Inflammatory macrophage treated with lipopolysaccharide for 1 hour (primary cell): ENCODE measurements around the gene GTF2I.
"Not testable (repeated sequence)": the region's sequence is repeated elsewhere in the genome, so short reads cannot be mapped to it uniquely, and the experiment has no call there.

ENCODE experiments used
- DNase-seq, 2 donors: peaks; one replicate each; pipeline ENCODE4 v3.0.0-alpha.2; 2020 to 2022

The GTF2I gene

GRCh38 chr7:74657692-74658177 lies at the start of gene GTF2I:
Gene GTF2I (plus strand): TSS chr7:74657718. CDS start chr7:74689129, 31,411 bp downstream.
- DNase-seq: no peak

- DNase-seq: no peak
Measured at GRCh38 chr7:74612015-74612829, 45.3 kb upstream of the GTF2I start.

DNA sequence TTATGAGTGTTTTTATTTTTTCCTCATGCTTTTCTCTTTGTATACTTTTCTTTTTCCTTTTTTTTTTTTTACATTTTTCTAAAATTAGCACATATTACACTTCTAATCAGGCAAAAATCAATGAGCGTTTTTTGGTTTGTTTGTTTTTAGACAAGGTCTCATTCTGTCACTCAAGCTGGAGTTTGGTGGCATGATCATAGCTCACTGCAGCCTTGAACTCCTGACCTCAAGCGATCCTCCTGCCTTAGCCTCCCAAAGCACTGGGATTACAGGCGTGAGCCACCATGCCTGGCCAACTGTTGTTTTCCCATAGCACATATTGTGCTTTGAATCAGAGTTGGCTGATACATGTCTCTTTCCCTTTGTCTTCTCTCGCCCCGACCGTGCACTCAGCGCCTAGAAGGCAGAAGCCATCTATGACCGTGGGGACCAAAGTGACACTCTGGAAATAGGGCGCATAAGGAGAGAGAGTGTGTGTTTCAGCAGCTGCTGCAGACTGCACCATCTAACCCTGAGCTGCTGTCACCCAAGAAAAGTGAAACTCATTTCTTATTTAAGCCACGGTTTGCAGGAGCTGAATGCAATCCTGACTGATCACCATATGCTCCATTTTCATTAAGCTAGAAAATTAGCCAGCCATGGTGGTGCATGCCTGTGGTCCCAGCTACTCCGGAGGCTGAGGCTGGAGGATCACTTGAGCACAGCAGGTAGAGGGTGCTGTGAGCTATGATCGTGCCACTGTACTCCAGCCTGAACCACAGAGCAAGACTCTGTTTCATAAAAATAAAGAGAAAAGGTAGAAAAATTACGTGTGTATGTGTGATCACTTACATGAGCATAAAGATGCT lies 41.4 kb upstream of the GTF2I start:
- no peak for DNase-seq

- peak; percentile 61 to 86 for DNase-seq
Measured at GRCh38 chr7:74617180-74617744, 40.3 kb upstream of the GTF2I start.

DNA sequence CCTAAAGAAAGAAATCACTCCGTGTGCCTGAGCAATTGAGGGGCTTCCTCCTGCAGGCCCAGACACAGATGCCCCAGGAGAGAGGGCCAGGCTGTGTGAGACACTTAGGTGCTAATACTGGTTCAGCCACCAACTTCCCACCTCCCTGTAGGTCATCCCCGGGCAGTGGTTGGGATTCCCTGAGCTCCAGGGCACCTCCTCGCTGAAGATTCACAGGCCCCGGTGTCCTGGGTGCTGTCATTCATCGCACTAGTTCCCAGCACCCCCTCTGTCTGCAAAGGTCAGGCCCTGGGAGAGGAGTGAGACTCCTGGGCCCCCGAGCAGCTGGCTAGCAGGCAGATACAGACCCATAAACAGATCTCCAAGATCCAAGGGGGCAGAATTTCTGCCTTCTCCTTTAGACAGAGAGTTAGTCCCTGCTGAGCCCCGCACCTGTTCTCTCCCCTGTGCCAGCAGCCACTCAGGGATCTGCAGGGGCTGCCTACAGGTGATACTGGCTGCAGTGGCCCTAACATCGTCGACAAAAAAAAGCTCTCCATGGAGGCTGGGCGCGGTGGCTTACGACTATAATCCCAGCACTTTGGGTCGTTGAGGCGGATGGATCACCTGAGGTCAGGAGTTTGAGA lies 38.2 kb upstream of the GTF2I start:
- no peak for DNase-seq

DNA sequence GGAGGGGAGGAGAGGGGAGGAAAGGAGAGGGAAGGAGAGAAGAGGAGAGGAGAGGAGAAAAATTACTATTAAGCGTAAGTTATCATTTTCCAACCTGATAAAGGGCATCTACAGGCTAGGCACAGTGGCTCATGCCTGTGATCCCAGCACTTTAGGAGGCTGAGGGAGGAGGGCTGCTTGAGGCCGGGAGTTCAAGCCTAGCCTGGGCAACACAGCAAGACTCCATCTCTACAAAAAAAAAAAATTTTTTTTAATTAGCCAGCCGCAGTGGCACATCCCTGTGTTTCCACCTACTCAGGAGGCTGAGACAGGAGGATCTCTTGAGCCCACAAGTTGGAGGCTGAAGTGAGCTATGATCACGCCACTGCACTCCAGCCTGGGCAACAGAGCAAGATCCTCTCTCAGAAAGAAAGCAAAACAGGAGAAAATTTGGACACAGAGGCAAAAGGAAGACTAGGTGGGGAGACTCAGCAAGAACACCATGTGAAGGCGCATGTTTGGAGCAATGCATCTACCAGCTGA lies 35.2 kb upstream of the GTF2I start:
- no peak for DNase-seq

DNA sequence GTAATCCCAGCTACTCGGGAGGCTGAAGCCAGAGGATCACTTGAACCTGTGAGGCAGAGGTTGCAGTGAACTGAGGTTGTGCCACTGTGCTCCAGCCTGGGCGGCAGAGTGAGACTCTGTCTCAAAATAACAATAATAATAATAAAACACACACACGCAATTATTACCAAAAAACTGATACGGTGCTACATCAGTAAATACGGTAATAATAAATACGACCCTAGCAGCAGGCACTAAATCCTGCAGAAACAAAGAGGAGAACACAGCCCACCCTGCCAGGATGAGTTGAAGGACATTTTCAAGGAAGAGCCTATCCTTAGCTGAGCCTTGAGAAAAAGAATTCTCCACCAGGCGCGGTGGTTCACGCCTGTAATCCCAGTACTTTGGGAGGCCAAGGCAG lies 34.4 kb upstream of the GTF2I start:
- no peak for DNase-seq

DNA sequence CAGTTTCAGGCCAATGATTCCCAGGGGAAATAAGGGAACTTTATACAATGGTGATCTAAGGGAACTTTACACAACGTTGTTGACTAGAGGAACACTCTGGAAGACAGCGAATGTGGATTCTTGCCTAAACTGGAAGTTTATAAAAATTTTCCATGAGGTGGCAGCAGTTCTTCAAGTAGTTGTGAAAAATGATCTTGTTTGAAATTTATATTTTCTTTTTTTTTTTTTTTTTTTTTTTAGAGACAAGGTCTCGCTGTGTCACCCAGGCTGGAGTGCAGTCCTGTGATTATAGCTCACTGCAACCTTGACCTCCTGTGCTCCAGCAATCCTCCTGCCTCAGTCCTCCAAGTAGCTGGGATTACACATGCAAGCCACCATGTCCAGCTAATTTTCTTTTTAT lies 32.1 kb upstream of the GTF2I start:
- peak; percentile 82 to 94 for DNase-seq

- DNase-seq: no peak
Measured at GRCh38 chr7:74627661-74628411, 29.7 kb upstream of the GTF2I start.

DNA sequence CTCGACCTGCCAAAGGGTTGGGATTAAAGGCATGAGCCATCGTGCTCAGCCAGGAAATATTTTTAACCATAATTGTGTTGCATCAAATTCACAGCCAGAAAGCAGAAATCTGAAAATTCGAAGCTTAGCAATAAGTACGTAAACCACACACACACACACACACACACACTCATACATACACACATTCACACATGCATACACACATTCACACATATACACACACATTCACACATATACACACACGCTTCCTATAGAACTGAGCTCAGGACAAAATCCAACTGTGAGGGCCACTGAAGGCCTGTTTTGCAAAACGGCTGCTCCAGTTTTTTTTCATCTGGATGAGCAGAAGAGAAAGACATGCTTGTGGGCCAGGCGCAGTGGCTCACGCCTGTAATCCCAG lies 25.0 kb upstream of the GTF2I start:
- DNase-seq: no peak

- no peak for DNase-seq
Measured at GRCh38 chr7:74633451-74633921, 24.0 kb upstream of the GTF2I start.

DNA sequence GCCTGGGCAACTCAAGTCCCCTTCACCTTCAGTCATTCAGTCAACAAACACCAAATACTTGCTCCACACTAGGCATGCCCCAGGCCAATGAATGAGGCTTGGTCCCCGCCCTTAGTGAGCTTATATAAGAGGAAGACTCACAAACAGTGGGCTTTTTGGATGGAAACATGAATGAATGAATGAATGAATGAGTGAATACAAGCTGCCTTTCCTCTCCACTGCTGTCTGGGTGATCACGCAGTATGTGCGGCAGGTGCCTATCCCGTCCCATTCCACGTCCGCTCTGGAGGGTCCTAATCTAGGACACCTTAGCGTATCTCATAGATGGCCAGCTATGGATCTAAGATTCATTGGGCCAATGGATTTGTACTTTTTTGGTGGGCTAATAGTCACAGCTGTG lies 19.8 kb upstream of the GTF2I start:
- no peak for DNase-seq

GRCh38 chr7:74650055-74650454 lies 7.5 kb upstream of the GTF2I start:
- peak; percentile 74 to 83 for DNase-seq

GRCh38 chr7:74650493-74651132 lies 6.9 kb upstream of the GTF2I start:
- DNase-seq: not testable (repeated sequence)

DNA sequence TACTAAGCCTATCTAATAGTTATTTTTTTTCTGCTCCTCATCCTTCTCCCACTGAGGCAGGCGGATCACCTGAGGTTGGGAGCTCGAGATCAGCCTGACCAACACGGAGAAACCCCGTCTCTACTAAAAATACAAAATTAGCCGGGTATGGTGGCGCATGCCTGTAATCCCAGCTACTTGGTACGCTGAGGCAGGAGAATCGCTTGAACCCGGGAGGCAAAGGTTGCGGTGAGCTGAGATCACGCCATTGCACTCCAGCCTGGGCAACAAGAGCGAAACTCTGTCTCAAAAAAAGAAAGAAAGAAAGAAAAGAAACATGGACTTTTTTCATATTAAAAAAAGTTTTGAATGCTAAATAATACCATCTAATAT lies 6.4 kb upstream of the GTF2I start:
- not testable (repeated sequence) for DNase-seq

- DNase-seq: no peak
Measured at GRCh38 chr7:74653686-74654181, 3.8 kb upstream of the GTF2I start.

- no peak for DNase-seq
Measured at GRCh38 chr7:74654811-74655210, 2.7 kb upstream of the GTF2I start.

DNA sequence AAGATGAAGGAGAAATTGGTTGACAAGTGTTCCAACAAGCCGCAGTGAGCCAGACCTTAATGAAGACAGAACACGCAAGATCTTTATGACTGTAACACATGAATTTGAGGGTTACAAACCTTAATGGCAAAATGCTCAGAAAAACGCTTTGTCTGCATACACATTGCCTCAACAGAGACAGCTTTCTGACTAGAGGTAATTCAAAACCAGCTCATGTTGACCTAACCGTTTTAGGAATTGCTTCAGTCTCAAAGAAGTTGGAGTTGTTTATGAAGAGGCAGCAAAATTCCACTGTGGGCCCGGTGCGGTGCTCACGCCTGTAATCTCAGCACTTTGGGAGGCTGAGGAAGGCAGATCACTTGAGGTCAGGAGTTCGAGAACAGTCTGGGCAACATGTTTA lies 2.2 kb upstream of the GTF2I start:
- peak in 1 of 2 donors; percentile 43 for DNase-seq

DNA sequence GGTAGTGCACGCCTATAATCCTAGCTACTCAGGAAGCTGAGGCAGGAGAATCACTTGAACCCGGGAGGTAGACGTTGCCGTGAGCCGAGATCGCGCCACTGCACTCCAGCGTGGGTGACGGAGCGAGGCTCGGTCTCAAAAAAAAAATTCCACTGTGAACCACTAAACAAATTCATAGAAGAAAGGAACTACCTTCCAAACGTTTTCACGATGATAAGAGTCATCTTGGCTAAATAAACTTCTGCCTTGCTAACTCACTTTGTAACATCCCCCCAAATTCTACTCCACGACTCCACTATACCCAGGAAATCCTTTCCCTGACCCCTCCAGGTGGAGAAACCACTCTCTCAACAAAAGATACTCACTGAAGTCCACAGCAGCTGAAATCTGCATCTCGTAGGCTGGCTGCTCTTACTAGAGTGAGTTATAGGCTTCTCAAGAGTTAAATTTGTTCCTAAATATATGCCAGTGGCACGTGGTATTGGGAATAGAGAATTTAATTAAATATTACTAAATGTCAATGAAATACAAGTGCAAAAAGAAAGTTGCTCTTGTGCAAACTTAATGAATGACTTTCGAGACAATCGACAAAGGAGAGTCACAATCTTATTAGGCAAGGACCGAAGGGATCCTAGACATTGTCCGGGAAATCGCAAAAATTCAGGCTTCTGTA lies 1.6 kb upstream of the GTF2I start:
- DNase-seq: peak; percentile 37 to 58

- DNase-seq: peak in 1 of 2 donors; percentile 56
Measured at GRCh38 chr7:74656441-74656836, 1.1 kb upstream of the GTF2I start.
